Measurements from ENCODE around the gene NDUFA8.

The NDUFA8 gene

GRCh38 chr9:122183501-122183900 is 23.9 kb upstream of the NDUFA8 start:
- DNase-seq: no peak

GRCh38 chr9:122180633-122181032 is 21.1 kb upstream of the NDUFA8 start:
- DNase-seq: no peak

- no peak for DNase-seq
These were observed 20.1 kb upstream of the NDUFA8 start for GRCh38 chr9:122179690-122180074.

- no peak for DNase-seq
These were observed 19.6 kb upstream of the NDUFA8 start for GRCh38 chr9:122179054-122179689.

- DNase-seq: no peak
These were observed 17.3 kb upstream of the NDUFA8 start for GRCh38 chr9:122176916-122177315.

- DNase-seq: no peak
These were observed 14.1 kb upstream of the NDUFA8 start for GRCh38 chr9:122173670-122174069.

GRCh38 chr9:122172131-122172530 is 12.6 kb upstream of the NDUFA8 start:
- DNase-seq: no peak

- no peak for DNase-seq
These were observed 8.8 kb upstream of the NDUFA8 start for GRCh38 chr9:122168356-122168755.

- DNase-seq: no peak
These were observed 4.7 kb upstream of the NDUFA8 start for GRCh38 chr9:122164286-122164685.

- DNase-seq: no peak
These were observed 2.8 kb upstream of the NDUFA8 start for GRCh38 chr9:122162415-122162814.

GRCh38 chr9:122159925-122160246 is 307 bp upstream of the NDUFA8 start:
- no peak for DNase-seq

GRCh38 chr9:122158202-122158601 is 1.4 kb downstream of the NDUFA8 start:
- DNase-seq: no peak

GRCh38 chr9:122155796-122156195 is 3.8 kb downstream of the NDUFA8 start:
- no peak for DNase-seq

GRCh38 chr9:122151267-122151828 is 8.2 kb downstream of the NDUFA8 start:
- DNase-seq: no peak

- DNase-seq: no peak
These were observed 14.1 kb downstream of the NDUFA8 start for GRCh38 chr9:122145592-122145863.

GRCh38 chr9:122144836-122145591 is 14.6 kb downstream of the NDUFA8 start:
- DNase-seq: no peak

GRCh38 chr9:122143876-122144405 is 15.6 kb downstream of the NDUFA8 start:
- no peak for DNase-seq

GRCh38 chr9:122143296-122143695 is 16.3 kb downstream of the NDUFA8 start:
- DNase-seq: no peak

- DNase-seq: no peak
These were observed 17.9 kb downstream of the NDUFA8 start for GRCh38 chr9:122141671-122142070.

- no peak for DNase-seq
These were observed 19.0 kb downstream of the NDUFA8 start for GRCh38 chr9:122140368-122141193.

GRCh38 chr9:122138560-122139268 is 20.9 kb downstream of the NDUFA8 start:
- no peak for DNase-seq

- no peak for DNase-seq
These were observed 24.1 kb downstream of the NDUFA8 start for GRCh38 chr9:122135529-122135859.
